A673 (cell line): Measurements from ENCODE around the gene SPINK9.

Source experiments
- EZH2 ChIP-seq: fragments of 200-600 bp; sonication (generic); IDR thresholded peaks from 2 replicates; pipeline ENCODE4 v1.6.1; 2017; ENCODE audit warnings: borderline replicate concordance, low read depth, mild to moderate bottlenecking, mixed read lengths, antibody characterized with exemption, low read length; ENCODE audit not compliant: poor library complexity, severe bottlenecking
- TF ChIP-seq, protein P1 (sequence below): fragments of 300-800, 200-600 bp; sonication (generic); conservative IDR thresholded peaks from 2 replicates; pipeline ENCODE4 v1.5.1; 2017; ENCODE audit warnings: low read depth, mild to moderate bottlenecking, antibody characterized with exemption, low read length, moderate library complexity, mixed read lengths

- TF ChIP-seq, protein P1, sequence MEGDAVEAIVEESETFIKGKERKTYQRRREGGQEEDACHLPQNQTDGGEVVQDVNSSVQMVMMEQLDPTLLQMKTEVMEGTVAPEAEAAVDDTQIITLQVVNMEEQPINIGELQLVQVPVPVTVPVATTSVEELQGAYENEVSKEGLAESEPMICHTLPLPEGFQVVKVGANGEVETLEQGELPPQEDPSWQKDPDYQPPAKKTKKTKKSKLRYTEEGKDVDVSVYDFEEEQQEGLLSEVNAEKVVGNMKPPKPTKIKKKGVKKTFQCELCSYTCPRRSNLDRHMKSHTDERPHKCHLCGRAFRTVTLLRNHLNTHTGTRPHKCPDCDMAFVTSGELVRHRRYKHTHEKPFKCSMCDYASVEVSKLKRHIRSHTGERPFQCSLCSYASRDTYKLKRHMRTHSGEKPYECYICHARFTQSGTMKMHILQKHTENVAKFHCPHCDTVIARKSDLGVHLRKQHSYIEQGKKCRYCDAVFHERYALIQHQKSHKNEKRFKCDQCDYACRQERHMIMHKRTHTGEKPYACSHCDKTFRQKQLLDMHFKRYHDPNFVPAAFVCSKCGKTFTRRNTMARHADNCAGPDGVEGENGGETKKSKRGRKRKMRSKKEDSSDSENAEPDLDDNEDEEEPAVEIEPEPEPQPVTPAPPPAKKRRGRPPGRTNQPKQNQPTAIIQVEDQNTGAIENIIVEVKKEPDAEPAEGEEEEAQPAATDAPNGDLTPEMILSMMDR: no peak
- no peak for TF ChIP-seq EZH2
These were observed 18.3 kb downstream of the SPINK9 start for GRCh38 chr5:148353634-148354033.
